Measurements from ENCODE around the gene CSTPP1.

Gene CSTPP1, protein sequence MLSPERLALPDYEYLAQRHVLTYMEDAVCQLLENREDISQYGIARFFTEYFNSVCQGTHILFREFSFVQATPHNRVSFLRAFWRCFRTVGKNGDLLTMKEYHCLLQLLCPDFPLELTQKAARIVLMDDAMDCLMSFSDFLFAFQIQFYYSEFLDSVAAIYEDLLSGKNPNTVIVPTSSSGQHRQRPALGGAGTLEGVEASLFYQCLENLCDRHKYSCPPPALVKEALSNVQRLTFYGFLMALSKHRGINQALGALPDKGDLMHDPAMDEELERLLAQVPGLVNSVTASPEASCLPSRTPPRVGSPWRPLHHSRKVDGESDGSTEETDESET

DNA sequence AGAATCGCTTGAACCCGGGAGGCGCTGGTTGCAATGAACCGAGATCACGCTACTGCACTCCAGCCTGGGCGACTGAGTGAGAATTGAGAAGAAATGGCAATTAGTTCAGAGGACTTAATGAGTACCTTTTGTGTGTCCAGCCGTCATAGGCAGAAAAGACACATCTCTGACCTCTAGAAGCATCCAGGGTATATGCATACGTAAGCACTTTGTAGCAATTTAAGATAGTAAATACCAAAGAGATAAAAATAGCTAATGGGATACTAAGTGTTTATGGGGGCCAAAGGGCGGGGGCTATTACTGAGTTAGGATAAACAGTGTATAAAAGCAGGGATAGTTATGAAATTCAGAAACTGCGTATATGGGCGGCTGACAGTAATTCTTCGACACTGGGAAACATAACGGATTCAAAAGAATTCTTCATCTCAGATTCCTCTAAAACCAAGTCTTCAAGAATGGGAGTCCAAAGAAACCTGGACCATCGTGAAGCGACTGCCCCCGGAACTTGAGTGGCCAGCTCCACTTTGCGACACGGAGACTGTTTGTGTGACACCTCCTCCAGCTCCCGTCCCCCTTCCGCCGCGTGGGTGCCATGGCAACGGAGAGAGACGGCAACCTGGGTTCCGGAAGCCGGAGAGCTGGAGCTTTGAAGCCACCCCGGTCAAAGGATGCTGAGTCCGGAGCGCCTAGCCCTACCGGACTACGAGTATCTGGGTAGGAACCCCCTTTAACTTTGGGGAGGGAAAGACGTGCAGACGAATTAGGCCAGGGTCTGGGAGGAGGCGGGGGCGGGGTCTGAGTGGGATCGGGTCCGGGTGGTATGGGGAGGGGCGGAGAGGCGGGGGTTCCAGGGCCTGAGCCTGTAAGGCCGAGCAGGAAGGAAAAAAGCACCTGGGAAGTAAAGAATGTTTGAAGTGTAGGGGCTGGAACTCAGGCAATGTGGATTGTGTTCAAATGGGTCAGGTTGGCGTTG, at the start of gene CSTPP1:
CSTPP1 (plus strand) TSS at position 624 of the 973 bp plus-strand sequence; CDS start at position 669, 45 bp downstream.
- peak; percentile 91 for DNase-seq (ENCODE audit: low read depth)

DNA sequence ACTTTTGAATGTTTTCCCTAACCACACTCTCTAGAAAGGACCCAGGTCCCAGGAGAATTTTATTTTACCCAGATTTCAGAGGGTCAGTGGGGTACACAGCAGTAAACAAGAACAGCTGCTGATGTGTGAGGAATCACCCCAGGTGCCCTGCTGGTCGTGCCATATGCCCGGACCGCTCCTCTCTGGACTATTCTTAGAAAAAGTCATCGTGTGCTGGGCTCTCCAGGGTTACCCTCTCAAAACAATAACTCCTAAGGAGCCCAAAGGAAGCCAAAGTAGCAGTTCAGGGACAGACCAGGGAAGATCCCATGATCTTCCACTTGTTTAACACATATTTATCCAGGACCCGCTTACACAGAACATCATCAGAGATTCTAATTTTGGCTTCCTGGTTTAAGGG, 47.9 kb upstream of the CSTPP1 start:
- DNase-seq (ENCODE audit: low read depth) = no peak

DNA sequence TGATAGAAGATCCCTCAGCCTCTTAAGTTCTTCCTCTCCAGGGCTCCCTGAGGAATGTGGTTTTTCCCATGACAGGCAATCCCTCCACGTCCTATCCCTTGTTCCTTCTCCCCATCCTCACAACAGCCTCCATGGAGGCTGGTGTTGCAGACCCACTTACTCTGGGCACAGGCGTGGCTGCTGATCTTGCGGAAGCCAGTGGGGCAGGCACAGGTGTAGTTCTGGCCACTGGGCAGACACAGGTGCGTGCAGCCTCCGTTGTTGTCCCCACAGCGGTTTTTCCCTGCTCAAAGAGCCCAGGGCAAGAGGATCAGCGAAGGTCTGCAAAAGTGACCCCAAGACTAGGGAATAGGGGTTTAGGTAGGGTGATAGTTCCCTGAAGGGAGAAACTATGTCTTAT, 47.3 kb upstream of the CSTPP1 start:
- no peak for DNase-seq (ENCODE audit: low read depth)

DNA sequence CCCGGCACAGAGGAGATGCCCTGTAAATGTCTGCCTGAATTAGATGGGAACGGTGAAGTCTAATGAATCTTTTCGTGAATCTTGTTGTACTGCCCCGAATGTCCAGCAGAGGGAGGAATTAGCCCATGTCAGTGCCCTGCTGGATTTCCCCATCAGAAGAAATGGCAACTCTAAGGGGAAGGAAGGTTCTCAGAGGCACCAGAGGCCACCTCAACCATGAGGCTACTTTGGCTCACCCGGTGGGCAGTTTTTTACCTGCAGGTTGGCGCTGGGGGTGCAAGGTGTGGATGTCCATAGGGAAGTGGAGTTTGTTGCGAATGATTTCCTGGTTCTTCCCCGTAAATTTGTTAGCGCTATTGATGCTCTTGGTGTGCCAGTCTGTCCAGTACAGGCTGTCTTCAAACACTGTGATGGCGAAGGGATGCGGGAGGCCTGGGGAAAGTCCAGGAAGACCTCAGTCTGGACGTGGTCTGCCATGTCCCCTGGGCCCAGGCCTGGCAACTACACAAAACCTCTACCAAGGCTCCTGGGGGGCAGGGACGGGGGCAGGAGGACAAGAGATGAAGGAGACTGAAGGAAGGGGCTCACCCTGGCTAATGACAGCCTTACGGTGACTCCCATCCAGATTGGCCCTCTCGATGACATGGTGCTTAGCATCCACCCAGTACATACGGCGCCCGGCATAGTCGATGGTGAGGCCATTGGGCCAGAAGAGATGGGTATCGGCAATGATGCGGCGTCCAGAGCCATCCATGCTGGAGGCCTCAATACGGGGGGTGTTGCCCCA, 46.7 kb upstream of the CSTPP1 start:
- DNase-seq (ENCODE audit: low read depth) = peak; percentile 55

DNA sequence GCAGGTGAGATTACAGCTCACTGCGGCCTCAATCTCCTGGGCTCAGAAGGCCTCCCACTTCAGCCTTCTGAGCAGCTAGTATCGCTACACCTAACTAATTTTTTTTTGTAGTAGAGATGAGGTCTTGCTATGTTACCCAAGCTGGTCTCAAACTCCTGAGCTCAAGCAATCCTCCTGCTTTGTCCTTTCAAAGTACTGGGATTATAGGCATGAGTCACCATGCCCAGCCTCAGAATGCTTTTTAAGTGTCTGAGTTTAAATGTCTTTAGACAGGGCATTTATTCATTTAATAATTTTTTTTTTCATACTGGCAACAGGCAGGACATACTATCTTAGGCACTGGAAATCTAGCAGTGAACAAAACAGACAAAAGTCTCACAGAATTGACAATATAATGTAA, 45.9 kb upstream of the CSTPP1 start:
- no peak for DNase-seq (ENCODE audit: low read depth)

DNA sequence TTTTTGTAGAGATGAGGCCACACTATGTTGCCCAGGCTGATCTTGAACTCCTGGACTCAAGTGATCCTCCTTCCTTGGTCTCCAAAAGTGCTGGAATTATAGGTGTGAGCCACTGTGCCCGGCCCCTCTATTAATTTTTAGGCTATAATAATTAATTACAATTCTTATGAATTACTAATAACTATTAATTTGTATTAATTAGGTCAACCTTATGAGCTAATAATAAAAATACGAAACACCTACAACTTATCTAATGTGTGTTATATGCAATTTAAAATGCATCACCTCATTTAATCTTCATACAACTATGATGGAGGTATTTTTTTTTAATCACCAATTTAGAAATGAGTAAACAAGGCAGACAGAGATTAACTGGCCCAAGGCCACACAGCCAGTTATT, 44.5 kb upstream of the CSTPP1 start:
- no peak for DNase-seq (ENCODE audit: low read depth)

DNA sequence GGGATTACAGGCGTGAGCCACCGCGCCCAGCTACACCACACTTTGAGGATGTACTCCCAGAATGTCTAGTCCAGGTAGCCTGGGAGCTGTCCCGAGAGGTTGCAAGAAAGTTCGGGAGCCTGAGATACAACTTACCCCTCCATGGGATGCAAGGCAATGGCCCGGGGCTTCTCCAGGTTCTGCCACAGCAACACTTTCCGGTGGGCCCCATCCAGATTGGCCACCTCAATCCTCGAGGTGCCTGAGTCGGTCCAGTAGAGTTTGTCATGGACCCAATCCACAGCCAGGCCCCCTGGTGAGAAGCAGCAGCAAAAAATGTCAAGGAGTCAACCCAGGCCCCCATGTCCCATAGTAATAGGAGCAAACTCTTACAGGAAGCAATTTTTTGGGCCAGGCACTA, 43.7 kb upstream of the CSTPP1 start:
- no peak for DNase-seq (ENCODE audit: low read depth)

DNA sequence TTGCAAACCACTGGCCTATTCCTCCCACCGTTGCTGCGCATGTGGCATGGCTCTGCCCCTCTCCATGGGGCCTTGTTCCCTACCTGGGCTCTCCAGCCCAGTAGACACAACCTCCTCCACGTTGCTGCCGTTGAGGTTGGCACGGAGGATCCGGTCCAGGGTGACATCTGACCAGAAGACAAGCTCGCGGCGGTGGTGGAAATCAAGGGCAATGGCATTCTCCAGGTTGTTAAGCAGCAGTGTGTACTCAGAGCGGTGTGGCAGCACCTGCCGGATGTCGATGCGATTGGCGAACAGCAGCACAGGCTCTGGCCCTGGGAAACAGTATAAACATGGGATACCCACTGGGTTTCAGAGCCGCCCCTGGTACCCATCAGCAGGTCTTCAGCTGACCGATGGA, 42.1 kb upstream of the CSTPP1 start:
- DNase-seq (ENCODE audit: low read depth) = no peak

DNA sequence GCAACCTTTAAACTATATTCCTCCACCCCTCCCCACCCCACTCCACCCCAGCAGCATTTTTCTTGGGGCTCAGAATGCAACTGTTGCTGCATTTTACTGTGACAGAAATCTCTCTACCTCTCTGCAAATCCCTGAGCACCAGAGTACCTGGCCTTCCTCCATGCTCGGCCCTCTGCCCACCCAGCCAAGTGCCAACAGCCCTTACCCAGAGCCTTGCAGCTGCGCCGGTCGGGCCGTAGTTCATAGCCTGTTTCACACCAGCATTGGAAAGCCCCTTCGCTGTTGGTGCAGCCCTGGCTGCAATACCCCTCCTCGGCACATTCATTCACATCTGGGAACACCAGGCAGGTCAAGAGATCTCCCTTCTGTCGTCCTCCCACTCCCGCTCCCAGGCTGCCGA, 41.6 kb upstream of the CSTPP1 start:
- no peak for DNase-seq (ENCODE audit: low read depth)

DNA sequence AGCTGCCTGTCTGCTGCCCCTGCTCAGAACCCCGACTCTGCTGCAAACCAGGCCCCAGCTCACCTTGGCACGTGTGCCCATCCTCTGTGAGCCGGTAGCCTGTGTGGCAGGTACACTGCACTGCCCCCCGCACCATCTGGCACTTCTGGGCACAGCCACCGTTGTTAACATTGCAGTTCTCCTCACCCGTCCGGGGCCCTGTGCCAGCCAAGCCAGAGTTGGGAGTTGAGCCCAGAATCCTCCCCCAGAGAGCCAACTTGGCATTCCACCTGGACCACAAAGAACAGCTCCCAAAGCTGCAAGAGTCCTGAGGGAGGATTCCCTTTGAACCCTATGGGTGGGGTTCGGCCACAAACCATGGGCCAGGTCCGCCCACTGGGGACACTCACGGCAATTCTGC, 40.7 kb upstream of the CSTPP1 start:
- peak; percentile 60 for DNase-seq (ENCODE audit: low read depth)

DNA sequence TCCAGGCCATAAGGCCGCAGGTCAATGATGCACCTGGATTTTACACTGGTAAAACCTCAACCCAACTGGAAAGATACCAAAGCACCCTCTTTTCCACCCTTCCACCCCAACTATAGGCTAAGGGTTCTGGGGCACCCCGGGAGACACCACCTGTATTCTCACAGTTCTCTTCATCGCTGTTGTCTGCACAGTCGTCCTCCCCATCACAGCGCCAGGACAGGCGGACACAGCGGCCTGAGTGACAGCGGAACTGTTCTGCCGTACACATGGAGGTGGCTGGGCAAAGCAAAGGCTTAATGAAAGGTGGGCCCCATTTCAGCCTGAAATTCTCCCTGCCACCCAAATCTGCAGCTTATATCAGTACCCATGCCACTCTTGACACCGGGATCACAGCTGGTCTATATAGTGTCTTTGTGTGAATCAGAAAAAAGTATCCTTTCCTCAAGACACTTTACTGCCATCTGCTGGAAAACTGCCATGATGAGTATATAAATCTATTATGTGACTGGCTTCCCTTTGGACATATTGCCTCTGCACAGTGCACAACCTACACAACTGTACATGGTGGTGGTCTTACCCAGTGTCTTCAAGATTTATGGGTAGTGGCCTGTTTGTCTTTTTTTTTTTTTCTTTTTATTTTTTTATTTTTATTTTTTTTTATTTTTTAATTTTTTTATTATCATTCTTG, 39.7 kb upstream of the CSTPP1 start:
- DNase-seq (ENCODE audit: low read depth) = peak; percentile 13

DNA sequence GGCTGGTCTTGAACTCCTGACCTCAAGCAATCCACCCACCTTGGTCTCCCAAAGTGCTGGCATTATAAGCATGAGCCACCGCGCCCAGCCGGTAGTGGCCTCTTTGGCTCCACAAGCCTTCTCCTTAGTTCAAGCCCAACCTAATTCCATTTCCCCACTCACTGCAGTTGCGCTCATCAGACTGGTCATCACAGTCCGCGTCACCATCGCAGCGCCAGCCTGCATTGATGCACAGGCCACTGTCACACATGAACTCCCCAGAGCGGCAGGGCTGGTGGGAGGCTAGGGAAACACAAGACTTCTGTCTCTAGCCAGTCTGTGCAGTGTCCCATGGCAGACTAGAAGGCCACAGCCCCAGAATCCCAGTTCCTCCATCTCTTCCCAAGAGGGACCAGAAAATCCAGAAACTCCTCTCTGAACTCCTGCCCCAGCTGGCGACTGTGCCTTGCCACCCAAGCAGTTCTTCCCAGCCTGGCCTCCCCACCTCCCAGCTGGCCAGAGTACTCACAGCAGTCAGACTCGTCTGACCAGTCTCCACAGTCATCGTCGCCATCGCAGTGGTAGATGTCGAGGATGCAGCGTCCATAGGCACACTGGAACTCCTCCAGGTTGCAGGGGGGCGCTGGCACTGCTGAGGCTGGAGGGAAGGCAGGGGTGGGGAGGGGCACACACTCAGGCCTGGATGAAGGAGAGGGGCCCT, 38.0 kb upstream of the CSTPP1 start:
- DNase-seq (ENCODE audit: low read depth) = no peak

DNA sequence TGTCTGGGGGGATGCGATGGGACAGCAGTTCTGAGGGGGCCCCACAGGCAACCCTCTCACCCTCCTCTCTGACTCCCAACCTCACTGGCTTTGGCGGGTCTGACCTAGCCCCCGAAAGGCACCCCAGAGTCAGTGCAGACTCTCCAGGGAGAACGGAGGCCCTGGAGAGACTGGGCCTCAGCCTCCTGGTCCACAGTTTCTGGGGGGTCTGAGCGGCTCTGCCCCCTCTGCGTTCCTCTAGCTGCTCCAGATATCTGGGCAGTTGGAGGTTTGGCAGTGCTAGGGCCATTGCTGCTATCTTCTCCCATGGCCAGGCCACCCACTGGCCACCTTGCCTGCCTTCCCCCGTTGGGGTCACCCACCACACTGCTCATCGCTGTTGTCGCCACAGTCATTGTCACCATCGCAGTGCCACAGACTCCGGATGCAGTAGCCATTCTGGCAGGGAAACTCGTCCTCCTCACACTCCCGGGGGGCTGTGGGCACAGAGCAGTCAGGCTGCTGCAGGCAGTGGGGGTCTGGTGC, 37.0 kb upstream of the CSTPP1 start:
- DNase-seq (ENCODE audit: low read depth) = no peak

DNA sequence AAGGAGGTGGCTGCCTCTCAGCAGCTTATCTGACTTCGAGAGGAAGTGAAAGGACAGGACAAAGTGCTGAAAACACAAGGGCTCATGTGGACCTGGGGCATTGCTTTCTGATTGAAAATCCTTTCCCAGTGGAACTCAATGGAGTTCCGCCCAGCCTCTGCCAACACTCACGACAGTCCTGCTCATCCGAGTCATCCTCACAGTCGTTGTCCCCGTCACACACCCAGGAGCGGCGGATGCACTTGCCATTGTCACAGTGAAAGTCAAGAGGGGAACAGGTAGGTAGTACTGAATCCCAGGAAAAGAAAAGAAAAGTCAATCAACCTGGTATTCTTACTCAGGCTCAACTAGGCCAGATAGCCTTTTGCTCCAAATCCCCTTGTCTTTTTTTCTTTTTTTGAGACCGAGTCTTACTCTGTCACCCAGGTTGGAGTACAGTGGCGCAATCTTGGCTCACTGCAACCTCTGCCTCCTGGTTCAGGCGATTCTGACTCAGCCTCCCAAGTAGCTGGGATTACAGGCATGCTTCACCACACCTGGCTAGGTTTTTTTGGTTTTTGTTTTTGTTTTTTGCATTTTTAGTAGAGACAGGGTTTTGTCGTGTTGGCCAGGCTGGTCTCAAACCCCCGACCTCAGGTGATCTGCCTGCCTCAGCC, 36.3 kb upstream of the CSTPP1 start:
- DNase-seq (ENCODE audit: low read depth) = no peak

DNA sequence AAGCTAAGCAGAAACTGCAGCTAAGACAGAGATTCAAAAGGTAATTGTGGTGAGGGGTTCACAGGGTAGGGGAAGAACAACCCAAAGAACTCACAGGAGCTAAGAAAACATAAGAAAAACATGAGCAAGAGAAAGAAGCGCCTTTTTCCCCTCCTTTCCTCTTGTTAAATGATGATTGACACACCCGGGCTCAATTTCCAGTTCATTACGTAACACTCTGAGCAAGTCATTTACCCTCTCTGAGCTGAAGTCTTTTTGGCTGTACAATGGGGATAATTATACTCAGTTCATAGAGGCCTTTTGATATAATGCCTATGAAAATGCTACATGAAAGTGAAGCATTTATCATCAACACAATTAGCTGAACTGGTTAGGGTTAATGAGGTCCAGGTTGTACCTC, 35.4 kb upstream of the CSTPP1 start:
- no peak for DNase-seq (ENCODE audit: low read depth)

DNA sequence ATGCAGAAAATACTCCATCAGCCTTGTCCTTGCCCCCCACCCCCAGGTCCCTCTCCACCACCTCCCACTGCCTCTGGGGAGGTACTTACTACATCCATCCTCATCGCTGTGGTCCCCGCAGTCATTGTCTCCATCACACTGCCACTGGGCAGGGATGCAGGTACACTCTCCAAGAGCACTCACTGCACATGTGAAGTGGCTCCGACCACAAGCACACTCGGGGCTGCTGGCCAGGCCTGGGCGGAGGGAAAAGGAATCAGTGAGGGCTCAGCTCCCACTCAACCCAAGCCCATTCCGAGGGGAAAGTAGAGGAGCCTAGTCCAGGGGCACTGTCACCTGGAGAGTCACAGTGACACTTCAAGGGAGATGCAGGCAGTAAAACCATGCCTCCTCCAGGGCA, 33.9 kb upstream of the CSTPP1 start:
- no peak for DNase-seq (ENCODE audit: low read depth)

DNA sequence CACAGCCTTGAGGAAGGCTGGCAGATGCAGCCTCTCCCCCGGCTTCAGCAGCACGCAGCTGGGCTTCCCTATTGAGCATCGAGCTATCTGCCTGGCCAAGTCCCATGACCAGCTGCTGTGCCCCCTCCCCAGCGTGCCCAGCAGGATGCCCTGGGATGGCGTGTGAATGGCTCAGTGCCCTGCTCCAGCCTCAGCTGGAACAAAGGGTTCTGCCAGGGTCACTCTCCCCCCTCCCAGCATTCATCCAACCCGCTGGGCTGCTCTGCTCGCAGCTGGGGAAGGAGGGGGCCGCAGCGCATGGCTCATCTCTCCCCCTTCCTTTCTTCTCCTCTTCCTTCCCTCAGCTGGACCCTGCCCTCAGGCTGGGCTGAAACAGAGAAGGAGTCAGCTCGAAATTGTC, 32.7 kb upstream of the CSTPP1 start:
- DNase-seq (ENCODE audit: low read depth) = no peak

DNA sequence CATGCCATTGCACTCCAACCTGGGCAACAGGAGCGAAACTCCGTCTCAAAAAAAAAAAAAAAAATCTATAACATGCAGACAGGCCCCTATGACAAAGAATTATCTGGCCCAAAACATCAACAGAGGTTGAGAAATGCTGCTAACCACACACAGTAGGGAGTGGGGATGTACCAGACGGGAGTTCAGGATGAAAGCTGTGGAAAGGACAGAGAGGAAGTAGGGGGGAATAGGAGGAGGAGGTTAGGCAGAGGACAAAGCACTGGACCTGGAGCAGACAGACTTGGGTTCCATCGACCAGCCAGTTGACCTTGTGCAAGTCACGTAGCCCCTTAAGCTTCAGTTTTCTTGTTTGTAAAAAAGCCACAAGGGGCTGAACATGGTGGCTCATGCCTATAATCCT, 30.8 kb upstream of the CSTPP1 start:
- no peak for DNase-seq (ENCODE audit: low read depth)

DNA sequence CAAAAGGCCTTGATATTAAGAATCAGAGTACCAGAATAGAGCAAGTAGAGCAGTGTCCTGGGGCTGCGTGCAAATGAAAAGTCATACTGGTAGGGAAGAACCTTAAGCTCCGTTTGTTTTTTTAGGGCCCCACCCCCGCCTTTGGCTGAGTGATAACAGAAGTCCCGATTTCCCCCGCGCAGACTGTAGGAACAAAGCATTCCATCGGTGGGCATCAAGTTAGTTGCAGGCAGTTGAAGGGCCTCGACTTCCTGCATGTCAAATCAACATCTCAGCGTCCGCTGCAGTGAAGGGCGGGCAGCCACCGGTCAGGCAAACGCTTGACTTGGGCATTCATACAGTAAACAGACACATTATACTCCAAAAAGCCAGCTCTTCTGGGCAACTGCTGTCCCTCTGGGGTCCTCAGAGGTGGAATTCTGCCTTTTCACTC, 29.9 kb upstream of the CSTPP1 start:
- no peak for DNase-seq (ENCODE audit: low read depth)

DNA sequence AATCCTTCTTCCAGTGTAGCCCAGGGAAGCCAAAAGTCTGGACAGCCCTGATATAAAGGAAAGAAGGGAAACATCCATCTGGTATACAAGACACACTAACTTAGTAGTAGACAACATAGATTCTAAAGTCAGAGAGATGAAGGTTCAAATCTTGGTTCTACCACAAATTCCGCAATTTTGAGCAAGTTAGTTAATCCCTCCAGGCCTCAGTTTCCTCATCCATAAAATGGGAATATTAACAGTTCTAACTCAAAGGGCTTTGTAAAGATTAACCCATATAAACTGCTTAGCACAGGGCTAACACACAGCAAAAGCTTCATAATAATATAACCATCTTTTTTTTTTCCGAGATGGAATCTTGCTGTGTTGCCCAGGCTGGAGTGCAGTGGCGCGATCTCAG, 29.0 kb upstream of the CSTPP1 start:
- DNase-seq (ENCODE audit: low read depth) = no peak

Data from fibroblast of gingiva (primary cell).